Transverse colon (tissue), 4 donors: Measurements from ENCODE around the gene MBNL2.

ENCODE experiments used
- CTCF ChIP-seq, 5 experiments: fragments of 200-600 bp in 3 of 5; fragments of 450-650 bp in 2 of 5; sonication (generic) in 3 of 5; IDR thresholded peaks; 1 replicate in 2 of 5; 2 replicates in 3 of 5; pipeline ENCODE4 v1.5.1; 2016 to 2017; ENCODE audit warnings: antibody characterized with exemption in 5 of 5, inconsistent platforms in 3 of 5, mild to moderate bottlenecking in 2 of 5, moderate library complexity in 1 of 5
- EP300 ChIP-seq: sonication (generic); formaldehyde crosslinking; IDR thresholded peaks from one replicate; pipeline ENCODE4 v1.6.1; 2017; ENCODE audit warnings: antibody characterized with exemption, low read depth
- POLR2A ChIP-seq: fragments of 450-650 bp; IDR thresholded peaks from one replicate; pipeline ENCODE4 v1.6.1; 2016; ENCODE audit warnings: antibody characterized with exemption, mild to moderate bottlenecking, moderate library complexity
- POLR2AphosphoS5 ChIP-seq, 3 donors: sonication (generic); formaldehyde crosslinking; IDR thresholded peaks; one replicate each; pipeline ENCODE4 v1.6.1; 2016; ENCODE audit warnings: antibody characterized with exemption in 3 of 3

GRCh38 chr13:97266332-97266731, 44.2 kb downstream of the MBNL2 start:
- no peak for TF ChIP-seq CTCF (IDR thresholded peaks at IDR 0.05)
- no peak for TF ChIP-seq POLR2A
- TF ChIP-seq POLR2AphosphoS5 (IDR thresholded peaks at IDR 0.05), result no peak
- TF ChIP-seq EP300, result no peak
